GM19351 (cell line): ENCODE data around the gene CFAP221.
A peak's percentile ranks its signal among the peaks of the same experiment; 100 is the strongest.

Experiments used
- ATAC-seq: cut with Tn5 transposase; IDR thresholded peaks from one replicate; pipeline ENCODE4 v1.9.1; 2021; ENCODE audit warnings: mild to moderate bottlenecking, moderate library complexity; ENCODE audit not compliant: unreplicated experiment

Gene CFAP221

GRCh38 chr2:119674711-119675500, 130.7 kb downstream of the CFAP221 start:
- ATAC-seq, result no peak

GRCh38 chr2:119678021-119678656, 133.9 kb downstream of the CFAP221 start:
- ATAC-seq, result no peak

GRCh38 chr2:119679526-119679837, 135.2 kb downstream of the CFAP221 start:
- ATAC-seq, result peak; percentile 10

GRCh38 chr2:119679846-119680245, 135.6 kb downstream of the CFAP221 start:
- ATAC-seq, result no peak

- ATAC-seq, result no peak
Measured at GRCh38 chr2:119680457-119681202, 136.4 kb downstream of the CFAP221 start.

- ATAC-seq, result no peak
Measured at GRCh38 chr2:119681203-119681867, 137.1 kb downstream of the CFAP221 start.

GRCh38 chr2:119681868-119682220, 137.6 kb downstream of the CFAP221 start:
- ATAC-seq, result no peak

- ATAC-seq, result no peak
Measured at GRCh38 chr2:119682578-119682977, 138.3 kb downstream of the CFAP221 start.

- ATAC-seq, result no peak
Measured at GRCh38 chr2:119683074-119683712, 138.9 kb downstream of the CFAP221 start.

GRCh38 chr2:119683713-119684443, 139.6 kb downstream of the CFAP221 start:
- ATAC-seq, result no peak

GRCh38 chr2:119684518-119684917, 140.3 kb downstream of the CFAP221 start:
- ATAC-seq, result no peak

- ATAC-seq, result no peak
Measured at GRCh38 chr2:119688616-119689015, 144.4 kb downstream of the CFAP221 start.

GRCh38 chr2:119689218-119689617, 145.0 kb downstream of the CFAP221 start:
- no peak for ATAC-seq

GRCh38 chr2:119691189-119691588, 146.9 kb downstream of the CFAP221 start:
- ATAC-seq, result no peak

GRCh38 chr2:119691651-119692245, 147.5 kb downstream of the CFAP221 start:
- no peak for ATAC-seq

- no peak for ATAC-seq
Measured at GRCh38 chr2:119692310-119692709, 148.1 kb downstream of the CFAP221 start.

- ATAC-seq, result no peak
Measured at GRCh38 chr2:119692954-119693353, 148.7 kb downstream of the CFAP221 start.

- ATAC-seq, result no peak
Measured at GRCh38 chr2:119693567-119693966, 149.3 kb downstream of the CFAP221 start.

- no peak for ATAC-seq
Measured at GRCh38 chr2:119693967-119694366, 149.7 kb downstream of the CFAP221 start.

- no peak for ATAC-seq
Measured at GRCh38 chr2:119694470-119694844, 150.2 kb downstream of the CFAP221 start.
